LHCN-M2 (cell line): ENCODE measurements around the gene TMTC2. TPM values are rescaled to one million over a fixed set of nuclear protein-coding genes. Genes with fewer than 3 reads are reported as not detected.
"Not testable (repeated sequence)": the region's sequence is repeated elsewhere in the genome, so short reads cannot be mapped to it uniquely, and the experiment has no call there.

Experiments used
- DNase-seq: peaks from one replicate; pipeline ENCODE4 v3.0.0-alpha.2; 2012; ENCODE audit warnings: low read depth
- total RNA-seq: library from RNA; depleted of rRNA; stranded (reverse); fragments of >200 nt; gene quantifications from 2 replicates; pipeline ENCODE4 v1.2.3, GENCODE V29; 2014

Gene TMTC2
- total RNA-seq, 1 experiment from 2014 or later, result 1.2 TPM

GRCh38 chr12:83075471-83075870 is 388.8 kb downstream of the TMTC2 start:
- DNase-seq, result no peak

DNA sequence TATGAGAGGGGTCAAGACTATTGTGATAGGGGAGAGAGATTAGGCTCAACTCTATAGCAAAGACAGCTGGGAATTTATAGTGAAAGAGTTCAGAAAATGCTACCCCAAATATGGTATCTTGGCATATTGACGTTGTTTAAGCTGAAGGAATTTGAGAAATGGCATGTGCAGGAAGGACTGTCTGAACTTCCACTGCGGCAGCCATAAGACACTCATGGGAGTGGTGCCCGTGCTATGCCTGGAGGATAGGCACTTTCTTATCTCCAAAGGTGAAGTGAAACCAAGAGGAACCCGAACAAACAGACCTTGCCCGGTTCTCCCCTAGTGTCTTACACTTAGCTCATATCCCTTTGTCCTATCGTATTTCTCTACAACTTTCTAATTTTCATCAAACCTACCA is 390.3 kb downstream of the TMTC2 start:
- DNase-seq, result no peak

- DNase-seq, result no peak
Measured at GRCh38 chr12:83082690-83083276, 396.1 kb downstream of the TMTC2 start.

DNA sequence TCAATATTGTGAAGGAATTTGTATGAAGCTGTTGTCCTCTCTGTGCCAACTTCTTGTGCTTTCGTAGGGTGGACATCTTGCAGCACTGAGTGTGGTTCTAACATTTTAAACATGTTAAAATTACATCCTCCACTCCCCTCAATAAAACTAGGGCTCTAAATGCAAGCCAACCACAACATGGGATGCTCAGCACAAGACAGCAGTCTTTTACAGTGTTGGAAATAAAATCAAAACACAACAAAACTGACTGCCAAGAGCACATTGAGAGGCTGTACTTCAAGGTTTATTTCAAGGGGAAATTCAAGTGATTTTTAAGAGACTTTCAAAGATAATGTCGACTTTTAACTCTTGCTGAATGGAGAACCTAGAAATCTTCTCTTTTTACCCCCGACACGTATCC is 396.9 kb downstream of the TMTC2 start:
- no peak for DNase-seq

GRCh38 chr12:83084516-83085234 is 398.0 kb downstream of the TMTC2 start:
- DNase-seq, result no peak

DNA sequence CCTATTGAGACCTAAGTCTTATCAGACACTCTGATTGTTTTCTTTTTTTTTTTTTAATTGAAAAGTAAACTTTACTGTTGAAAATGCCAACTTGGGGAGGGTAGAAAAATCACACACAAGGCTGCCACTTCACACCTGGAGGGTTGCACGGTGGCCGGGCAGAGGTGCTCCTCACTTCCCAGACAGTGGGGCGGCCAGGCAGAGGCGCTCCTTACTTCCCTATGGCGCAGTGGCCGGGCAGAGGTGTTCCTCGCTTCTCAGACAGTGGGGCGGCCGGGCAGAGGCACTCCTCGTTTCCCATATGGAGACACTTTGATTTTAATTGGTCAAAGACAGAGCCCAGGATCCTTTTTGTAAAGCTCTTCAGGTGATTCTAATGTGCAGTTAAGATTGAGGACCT is 399.3 kb downstream of the TMTC2 start:
- no peak for DNase-seq

- no peak for DNase-seq
Measured at GRCh38 chr12:83089575-83089974, 402.9 kb downstream of the TMTC2 start.

GRCh38 chr12:83092129-83092528 is 405.4 kb downstream of the TMTC2 start:
- DNase-seq, result no peak

GRCh38 chr12:83092606-83093005 is 405.9 kb downstream of the TMTC2 start:
- DNase-seq, result no peak

- DNase-seq, result no peak
Measured at GRCh38 chr12:83093426-83093825, 406.7 kb downstream of the TMTC2 start.

GRCh38 chr12:83097643-83098342 is 411.1 kb downstream of the TMTC2 start:
- DNase-seq, result no peak

- no peak for DNase-seq
Measured at GRCh38 chr12:83099436-83099835, 412.7 kb downstream of the TMTC2 start.

- DNase-seq, result no peak
Measured at GRCh38 chr12:83102499-83102898, 415.8 kb downstream of the TMTC2 start.

DNA sequence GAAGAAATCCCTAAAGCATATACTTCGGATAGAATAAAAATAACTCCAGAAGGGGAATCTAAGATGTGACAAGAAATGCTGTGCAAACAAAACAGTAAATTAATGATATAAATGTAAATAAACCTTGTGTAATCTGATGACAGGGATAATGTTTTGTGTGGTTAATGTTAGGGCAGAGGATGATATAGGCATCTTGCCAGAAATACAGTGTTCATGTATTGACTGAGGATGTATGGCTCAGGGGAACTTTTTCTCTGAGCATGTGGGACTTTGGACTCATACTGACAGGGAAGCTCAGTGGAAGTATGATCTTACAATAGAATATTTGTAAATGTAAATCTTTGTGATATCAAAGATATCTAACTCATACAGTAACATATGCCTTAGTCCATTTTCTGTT is 420.2 kb downstream of the TMTC2 start:
- no peak for DNase-seq

GRCh38 chr12:83110424-83110823 is 423.7 kb downstream of the TMTC2 start:
- no peak for DNase-seq

DNA sequence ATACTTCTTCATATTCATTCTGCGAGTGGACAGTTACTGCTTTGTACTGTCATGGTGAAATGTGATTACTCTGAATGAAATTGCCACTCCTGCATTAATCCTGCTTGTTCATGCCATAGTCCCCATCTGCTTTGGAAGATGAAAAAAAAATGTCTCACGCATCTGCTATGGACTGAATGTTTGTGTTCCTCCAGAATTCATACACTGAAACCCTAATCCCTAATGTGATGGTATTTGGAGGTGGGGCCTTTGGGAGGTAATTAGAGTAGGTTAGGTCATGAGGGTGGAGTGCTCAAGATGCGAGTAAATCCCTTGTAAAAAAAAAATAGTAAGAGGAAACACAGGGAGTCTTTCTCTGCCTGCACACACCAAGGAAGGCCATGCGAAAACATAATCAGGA is 427.2 kb downstream of the TMTC2 start:
- DNase-seq, result no peak

- no peak for DNase-seq
Measured at GRCh38 chr12:83114966-83115365, 428.3 kb downstream of the TMTC2 start.

- DNase-seq, result not testable (repeated sequence)
Measured at GRCh38 chr12:83117926-83118325, 431.2 kb downstream of the TMTC2 start.

DNA sequence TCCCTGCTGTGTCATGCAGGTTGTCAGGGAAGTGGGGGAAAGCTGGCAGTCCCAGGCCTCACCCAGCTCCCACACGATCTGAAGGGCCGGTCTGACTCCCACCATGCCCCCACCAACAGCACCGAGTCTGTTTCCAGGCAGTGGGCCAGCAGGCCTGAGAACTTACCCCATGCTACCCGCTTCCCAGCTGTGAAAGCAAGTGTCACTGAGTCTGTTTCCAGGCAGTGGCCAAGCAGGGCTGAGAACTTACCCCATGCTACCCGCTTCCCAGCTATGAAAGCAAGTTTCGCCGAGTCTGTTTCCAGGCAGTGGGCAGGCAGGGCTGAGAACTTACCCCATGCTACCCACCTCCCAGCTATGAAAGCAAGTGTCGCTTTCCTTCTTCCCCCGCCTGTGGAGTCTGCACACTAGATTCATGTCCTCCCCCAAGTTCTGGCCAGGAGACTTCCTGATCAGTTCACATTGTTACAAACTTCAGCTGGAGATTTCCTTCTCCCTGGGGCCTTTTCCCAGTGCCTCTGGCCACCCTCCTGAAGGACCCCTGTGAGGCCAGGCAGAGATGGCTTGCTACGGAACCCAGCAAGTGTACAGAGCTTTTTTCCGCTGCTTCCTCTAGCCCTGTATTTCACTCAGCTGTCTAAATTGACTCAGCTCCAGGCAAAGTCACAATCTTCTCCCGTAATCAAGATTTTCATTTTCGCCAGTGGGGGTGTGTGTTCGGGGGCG is 435.4 kb downstream of the TMTC2 start:
- DNase-seq, result no peak

DNA sequence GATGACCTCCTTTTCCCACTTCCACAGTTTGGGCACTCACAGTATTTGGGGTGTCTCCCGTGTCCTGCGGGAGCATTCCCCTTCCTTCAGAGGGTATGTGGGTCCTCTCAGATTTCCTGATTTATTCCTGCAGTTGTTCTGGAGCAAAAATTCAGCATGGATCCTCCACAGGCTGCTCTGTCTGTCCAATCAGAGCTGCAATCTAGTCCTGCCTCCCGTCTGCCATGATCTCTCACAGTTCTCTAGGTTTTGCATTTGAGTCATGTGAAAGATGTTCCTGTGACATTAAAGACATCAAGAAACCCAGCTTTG is 435.9 kb downstream of the TMTC2 start:
- no peak for DNase-seq

DNA sequence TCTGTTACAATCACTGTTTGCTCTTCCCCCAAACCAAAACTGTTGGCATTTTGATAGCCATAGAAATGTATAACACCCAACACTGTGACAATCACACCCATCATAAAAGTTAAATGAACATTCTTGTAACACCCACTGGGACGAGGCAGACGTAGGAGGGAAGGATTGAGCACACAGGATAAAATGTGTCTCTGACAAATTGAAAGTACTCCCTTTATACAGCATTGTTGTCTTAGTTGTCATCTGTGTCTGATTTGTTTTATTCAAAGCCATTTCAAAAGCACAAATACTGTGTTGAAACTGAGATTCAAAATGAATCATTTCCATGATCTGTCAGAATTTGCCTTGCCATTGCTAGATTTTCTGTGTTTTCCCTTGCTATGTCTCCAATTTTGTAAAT is 436.3 kb downstream of the TMTC2 start:
- no peak for DNase-seq

- DNase-seq, result no peak
Measured at GRCh38 chr12:83128540-83128939, 441.8 kb downstream of the TMTC2 start.
